ENCODE measurements around the gene PPP1R12C. TPM values are rescaled to one million over a fixed set of nuclear protein-coding genes. Genes with fewer than 3 reads are reported as not detected.

Gene PPP1R12C
- total RNA-seq, 1 experiment from 2014 or later, result 92.3 TPM

DNA sequence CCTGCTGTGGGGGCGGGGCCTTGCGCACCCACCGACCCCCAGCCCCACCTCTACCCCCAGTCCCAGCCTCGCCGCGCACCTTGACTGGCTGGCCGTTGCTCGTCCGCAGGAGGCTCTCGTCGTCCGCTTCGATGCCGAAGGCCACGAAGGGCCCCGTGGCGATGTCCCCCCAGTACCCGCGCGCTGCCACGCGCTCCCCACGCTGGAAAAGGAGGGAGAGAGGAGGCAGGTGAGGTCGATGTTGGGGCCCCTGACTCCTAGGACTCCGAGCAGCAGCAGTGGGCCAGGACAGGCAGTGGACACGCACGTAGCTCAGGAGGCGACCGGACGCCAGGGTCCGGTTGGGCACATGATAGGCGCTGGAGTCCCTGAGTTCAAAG, 43.5 kb upstream of the PPP1R12C start (continued):
- TF ChIP-seq, protein P1, sequence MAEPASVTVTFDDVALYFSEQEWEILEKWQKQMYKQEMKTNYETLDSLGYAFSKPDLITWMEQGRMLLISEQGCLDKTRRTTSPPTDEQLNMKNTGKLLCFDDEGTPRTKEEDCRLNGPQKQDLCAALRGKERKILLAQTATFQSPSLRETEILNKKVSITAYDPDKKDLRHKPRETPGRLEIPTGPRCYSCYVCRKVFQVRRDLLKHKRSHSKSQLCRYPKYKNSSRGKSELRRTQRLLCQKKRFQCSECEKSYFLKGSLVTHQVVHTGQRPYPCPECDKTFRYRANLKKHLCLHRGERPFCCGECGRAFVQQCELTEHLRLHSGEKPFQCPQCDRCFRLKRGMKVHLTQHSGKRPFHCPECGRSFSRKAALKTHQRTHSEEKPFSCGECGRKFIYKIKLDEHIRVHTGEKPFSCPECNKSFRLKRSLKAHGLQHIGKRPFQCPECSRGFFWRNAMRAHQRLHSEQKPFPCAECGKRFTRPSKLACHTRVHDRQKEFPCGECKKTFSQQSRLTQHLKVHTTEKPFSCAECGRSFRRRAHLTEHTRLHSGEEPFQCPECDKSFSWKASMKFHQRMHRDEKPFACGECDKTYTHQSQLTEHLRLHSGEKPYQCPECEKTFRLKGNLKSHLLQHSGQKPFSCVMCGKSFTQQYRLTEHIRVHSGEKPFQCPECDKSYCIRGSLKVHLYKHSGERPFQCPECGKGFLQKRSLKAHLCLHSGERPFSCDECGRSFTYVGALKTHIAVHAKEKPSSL (CRISPR knock-in tag; conservative IDR thresholded peaks at IDR 0.05), result no peak
- TF ChIP-seq, protein P2, sequence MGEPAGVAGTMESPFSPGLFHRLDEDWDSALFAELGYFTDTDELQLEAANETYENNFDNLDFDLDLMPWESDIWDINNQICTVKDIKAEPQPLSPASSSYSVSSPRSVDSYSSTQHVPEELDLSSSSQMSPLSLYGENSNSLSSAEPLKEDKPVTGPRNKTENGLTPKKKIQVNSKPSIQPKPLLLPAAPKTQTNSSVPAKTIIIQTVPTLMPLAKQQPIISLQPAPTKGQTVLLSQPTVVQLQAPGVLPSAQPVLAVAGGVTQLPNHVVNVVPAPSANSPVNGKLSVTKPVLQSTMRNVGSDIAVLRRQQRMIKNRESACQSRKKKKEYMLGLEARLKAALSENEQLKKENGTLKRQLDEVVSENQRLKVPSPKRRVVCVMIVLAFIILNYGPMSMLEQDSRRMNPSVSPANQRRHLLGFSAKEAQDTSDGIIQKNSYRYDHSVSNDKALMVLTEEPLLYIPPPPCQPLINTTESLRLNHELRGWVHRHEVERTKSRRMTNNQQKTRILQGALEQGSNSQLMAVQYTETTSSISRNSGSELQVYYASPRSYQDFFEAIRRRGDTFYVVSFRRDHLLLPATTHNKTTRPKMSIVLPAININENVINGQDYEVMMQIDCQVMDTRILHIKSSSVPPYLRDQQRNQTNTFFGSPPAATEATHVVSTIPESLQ (CRISPR knock-in tag; IDR thresholded peaks at IDR 0.05), result no peak
- TF ChIP-seq, protein P3, sequence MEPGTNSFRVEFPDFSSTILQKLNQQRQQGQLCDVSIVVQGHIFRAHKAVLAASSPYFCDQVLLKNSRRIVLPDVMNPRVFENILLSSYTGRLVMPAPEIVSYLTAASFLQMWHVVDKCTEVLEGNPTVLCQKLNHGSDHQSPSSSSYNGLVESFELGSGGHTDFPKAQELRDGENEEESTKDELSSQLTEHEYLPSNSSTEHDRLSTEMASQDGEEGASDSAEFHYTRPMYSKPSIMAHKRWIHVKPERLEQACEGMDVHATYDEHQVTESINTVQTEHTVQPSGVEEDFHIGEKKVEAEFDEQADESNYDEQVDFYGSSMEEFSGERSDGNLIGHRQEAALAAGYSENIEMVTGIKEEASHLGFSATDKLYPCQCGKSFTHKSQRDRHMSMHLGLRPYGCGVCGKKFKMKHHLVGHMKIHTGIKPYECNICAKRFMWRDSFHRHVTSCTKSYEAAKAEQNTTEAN (CRISPR knock-in tag; IDR thresholded peaks at IDR 0.05), result no peak
- no peak for TF ChIP-seq GABPB1 (CRISPR knock-in tag; IDR thresholded peaks at IDR 0.05)

DNA sequence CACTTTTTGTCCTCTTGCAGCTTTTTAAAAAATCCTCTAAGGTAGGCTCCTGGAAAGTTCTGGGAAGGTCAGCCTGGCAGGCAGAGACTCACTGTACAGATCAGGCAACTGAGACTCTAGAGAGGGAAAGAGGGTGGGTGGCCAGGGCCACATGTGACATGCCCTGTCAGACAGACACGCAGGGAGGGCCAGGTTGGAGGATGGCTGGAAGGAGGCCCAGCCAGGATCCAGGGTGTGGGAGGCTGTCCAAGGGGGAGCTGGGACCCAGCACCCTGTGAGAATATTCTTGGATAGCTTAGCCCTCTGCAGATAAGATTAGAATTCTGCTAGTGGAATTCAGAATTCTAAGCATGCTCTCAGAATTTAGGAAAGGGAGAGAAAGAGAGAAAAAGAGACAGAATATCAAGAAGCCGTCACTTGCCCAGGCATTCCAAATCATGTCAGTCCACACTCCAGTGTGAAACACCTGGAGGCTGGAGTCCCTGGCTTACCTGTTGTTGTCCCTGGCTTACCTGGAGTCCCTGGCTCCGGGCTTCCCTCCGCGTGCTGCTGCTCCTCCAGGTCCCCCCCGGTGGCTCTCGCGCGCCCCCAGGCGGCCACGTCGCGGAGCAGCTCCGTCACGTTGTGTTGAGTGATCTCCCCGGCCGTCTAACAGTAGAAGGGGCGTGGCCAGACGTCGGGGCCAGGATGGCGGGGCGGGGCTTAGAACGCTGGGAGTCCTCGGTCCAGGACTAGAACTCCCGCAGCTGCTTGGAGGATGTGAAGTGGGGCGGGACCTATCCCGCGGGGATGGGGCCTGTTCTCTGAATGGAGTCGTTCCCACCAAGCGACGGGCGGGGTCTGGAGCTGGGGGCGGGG, 42.9 kb upstream of the PPP1R12C start:
- peak; percentile 86 for ATAC-seq
- Mint-ChIP-seq H3K4me3 (peak overlapping the region; percentile 64), H3K4me1 (peaks cover 21% of the 10 kb centered on the region), H3K27me3 (ENCODE audit: low read depth) (peaks cover 77% of the 10 kb centered on the region), H3K36me3 (no peaks in the 10 kb centered on the region), H3K9me3 (no peaks in the 10 kb centered on the region), H3K27ac (no peak overlapping the region)
- TF ChIP-seq ETV6 (CRISPR knock-in tag; IDR thresholded peaks at IDR 0.05) (no peak), FOXJ3 (CRISPR knock-in tag; IDR thresholded peaks at IDR 0.05; ENCODE audit: borderline replicate concordance) (no peak), ZNF232 (CRISPR knock-in tag; IDR thresholded peaks at IDR 0.05) (0 out of 2 replicates have a peak, but pooled peaks have one; percentile 23), SP1 (CRISPR knock-in tag; conservative IDR thresholded peaks at IDR 0.05) (peak; percentile 96), FOXK1 (CRISPR knock-in tag; IDR thresholded peaks at IDR 0.05) (0 out of 2 replicates have a peak, but pooled peaks have one; percentile 35)
- TF ChIP-seq, protein P4, sequence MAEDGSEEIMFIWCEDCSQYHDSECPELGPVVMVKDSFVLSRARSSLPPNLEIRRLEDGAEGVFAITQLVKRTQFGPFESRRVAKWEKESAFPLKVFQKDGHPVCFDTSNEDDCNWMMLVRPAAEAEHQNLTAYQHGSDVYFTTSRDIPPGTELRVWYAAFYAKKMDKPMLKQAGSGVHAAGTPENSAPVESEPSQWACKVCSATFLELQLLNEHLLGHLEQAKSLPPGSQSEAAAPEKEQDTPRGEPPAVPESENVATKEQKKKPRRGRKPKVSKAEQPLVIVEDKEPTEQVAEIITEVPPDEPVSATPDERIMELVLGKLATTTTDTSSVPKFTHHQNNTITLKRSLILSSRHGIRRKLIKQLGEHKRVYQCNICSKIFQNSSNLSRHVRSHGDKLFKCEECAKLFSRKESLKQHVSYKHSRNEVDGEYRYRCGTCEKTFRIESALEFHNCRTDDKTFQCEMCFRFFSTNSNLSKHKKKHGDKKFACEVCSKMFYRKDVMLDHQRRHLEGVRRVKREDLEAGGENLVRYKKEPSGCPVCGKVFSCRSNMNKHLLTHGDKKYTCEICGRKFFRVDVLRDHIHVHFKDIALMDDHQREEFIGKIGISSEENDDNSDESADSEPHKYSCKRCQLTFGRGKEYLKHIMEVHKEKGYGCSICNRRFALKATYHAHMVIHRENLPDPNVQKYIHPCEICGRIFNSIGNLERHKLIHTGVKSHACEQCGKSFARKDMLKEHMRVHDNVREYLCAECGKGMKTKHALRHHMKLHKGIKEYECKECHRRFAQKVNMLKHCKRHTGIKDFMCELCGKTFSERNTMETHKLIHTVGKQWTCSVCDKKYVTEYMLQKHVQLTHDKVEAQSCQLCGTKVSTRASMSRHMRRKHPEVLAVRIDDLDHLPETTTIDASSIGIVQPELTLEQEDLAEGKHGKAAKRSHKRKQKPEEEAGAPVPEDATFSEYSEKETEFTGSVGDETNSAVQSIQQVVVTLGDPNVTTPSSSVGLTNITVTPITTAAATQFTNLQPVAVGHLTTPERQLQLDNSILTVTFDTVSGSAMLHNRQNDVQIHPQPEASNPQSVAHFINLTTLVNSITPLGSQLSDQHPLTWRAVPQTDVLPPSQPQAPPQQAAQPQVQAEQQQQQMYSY (CRISPR knock-in tag; IDR thresholded peaks at IDR 0.05), result 0 out of 2 replicates have a peak, but pooled peaks have one; percentile 34
- TF ChIP-seq, protein P5, sequence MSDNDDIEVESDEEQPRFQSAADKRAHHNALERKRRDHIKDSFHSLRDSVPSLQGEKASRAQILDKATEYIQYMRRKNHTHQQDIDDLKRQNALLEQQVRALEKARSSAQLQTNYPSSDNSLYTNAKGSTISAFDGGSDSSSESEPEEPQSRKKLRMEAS (CRISPR knock-in tag; IDR thresholded peaks at IDR 0.05), result peak; percentile 81; the same call in 1 of the 2 replicates
- TF ChIP-seq, protein P6, sequence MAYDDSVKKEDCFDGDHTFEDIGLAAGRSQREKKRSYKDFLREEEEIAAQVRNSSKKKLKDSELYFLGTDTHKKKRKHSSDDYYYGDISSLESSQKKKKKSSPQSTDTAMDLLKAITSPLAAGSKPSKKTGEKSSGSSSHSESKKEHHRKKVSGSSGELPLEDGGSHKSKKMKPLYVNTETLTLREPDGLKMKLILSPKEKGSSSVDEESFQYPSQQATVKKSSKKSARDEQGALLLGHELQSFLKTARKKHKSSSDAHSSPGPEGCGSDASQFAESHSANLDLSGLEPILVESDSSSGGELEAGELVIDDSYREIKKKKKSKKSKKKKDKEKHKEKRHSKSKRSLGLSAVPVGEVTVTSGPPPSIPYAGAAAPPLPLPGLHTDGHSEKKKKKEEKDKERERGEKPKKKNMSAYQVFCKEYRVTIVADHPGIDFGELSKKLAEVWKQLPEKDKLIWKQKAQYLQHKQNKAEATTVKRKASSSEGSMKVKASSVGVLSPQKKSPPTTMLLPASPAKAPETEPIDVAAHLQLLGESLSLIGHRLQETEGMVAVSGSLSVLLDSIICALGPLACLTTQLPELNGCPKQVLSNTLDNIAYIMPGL (CRISPR knock-in tag; IDR thresholded peaks at IDR 0.05), result peak; percentile 92
- TF ChIP-seq, protein P7, sequence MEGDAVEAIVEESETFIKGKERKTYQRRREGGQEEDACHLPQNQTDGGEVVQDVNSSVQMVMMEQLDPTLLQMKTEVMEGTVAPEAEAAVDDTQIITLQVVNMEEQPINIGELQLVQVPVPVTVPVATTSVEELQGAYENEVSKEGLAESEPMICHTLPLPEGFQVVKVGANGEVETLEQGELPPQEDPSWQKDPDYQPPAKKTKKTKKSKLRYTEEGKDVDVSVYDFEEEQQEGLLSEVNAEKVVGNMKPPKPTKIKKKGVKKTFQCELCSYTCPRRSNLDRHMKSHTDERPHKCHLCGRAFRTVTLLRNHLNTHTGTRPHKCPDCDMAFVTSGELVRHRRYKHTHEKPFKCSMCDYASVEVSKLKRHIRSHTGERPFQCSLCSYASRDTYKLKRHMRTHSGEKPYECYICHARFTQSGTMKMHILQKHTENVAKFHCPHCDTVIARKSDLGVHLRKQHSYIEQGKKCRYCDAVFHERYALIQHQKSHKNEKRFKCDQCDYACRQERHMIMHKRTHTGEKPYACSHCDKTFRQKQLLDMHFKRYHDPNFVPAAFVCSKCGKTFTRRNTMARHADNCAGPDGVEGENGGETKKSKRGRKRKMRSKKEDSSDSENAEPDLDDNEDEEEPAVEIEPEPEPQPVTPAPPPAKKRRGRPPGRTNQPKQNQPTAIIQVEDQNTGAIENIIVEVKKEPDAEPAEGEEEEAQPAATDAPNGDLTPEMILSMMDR (IDR thresholded peaks at IDR 0.05), result peak; percentile 95
- TF ChIP-seq, protein P8, sequence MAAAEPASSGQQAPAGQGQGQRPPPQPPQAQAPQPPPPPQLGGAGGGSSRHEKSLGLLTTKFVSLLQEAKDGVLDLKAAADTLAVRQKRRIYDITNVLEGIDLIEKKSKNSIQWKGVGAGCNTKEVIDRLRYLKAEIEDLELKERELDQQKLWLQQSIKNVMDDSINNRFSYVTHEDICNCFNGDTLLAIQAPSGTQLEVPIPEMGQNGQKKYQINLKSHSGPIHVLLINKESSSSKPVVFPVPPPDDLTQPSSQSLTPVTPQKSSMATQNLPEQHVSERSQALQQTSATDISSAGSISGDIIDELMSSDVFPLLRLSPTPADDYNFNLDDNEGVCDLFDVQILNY (CRISPR knock-in tag; IDR thresholded peaks at IDR 0.05), result peak; percentile 53; the same call in 1 of the 2 replicates
- ChIA-PET CTCF (interaction anchor here (0.6 to 4.5 kb wide), 53 partner anchors 9 to 1106 kb away, joined by 3 to 108 read pairs (median 4); partner anchors contain the start of genes EPS8L1, HSPBP1, KMT5C and PPP1R12C), POLR2A (interaction anchor here (0.6 to 1.9 kb wide), 6 partner anchors 11 to 279 kb away, joined by 3 to 11 read pairs (median 4); partner anchors contain the start of gene TNNT1)
- DNase-seq (ENCODE audit: low spot score), result peak; percentile 100

All from WTC11 (cell line).